GM08714 (cell line): Measurements from ENCODE around the gene AGL.
"Not testable (repeated sequence)": the region's sequence is repeated elsewhere in the genome, so short reads cannot be mapped to it uniquely, and the experiment has no call there.

Experiments
- H3K4me3 ChIP-seq: fragments of 200-500 bp; sonication (Bioruptor generic); 2 replicates; pipeline ENCODE4 v1.5.1; 2014; ENCODE audit warnings: mild to moderate bottlenecking, low read length, inconsistent platforms
- ZNF274 ChIP-seq: IDR thresholded peaks from 2 replicates; pipeline ENCODE4 v1.6.1; 2012; ENCODE audit warnings: mild to moderate bottlenecking, low read depth, low read length

Gene AGL

DNA sequence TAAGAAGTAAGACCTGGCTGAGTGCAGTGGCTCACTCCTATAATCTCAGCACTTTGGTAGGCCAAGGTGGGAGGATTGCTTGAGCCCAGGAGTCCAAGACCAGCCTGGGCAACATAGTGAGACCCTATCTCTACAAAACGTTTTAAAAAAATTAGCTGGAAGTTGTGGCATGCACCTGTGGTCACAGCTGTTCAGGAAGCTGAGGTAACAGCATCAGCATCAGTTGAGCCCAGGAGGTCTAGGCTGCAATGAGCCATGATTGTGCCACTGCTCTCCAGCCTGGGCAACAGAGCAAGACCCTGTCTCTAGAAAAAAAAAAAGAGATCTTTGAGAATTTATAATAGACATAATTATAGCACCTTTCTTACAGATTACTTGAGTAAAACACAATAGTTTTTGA is 36.0 kb downstream of the AGL start:
- TF ChIP-seq ZNF274, result no peak
- no peak overlapping the region for H3K4me3 ChIP-seq

DNA sequence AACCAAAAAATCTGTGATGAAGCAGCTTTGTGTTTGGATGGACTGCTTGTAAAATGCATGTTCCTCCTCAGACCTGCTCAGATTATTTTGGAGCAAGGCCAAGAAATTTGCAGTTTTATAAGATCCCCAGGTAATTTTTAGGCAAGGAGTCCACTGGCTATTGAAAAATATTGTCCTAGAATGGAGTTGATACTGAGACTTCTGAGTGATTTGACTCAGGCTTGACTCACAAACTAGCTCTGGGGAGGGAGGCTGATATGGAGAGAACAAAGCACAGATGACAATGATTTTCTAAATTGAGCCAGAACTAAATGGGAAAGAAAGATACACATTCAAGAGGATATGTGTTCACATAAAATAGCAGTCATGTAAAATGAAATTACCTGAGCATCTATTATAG is 36.7 kb downstream of the AGL start:
- H3K4me3 ChIP-seq, result no peak overlapping the region
- TF ChIP-seq ZNF274, result no peak

DNA sequence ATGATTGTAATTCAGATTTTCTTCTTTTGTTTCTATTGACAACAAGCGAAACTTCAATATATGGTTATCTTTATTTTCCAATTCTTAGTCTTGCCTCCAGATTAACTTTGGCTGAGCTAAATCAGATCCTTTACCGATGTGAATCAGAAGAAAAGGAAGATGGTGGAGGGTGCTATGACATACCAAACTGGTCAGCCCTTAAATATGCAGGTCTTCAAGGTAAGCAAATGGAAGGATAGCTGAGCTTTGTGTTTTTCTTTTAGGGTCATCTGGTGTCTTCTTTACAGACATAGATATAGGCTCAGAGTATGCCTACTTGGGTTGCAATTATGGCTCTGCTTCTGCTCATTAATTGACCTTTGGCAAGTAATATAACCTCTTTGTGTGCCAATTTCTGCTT is 37.7 kb downstream of the AGL start:
- TF ChIP-seq ZNF274, result no peak
- H3K4me3 ChIP-seq, result no peak overlapping the region

DNA sequence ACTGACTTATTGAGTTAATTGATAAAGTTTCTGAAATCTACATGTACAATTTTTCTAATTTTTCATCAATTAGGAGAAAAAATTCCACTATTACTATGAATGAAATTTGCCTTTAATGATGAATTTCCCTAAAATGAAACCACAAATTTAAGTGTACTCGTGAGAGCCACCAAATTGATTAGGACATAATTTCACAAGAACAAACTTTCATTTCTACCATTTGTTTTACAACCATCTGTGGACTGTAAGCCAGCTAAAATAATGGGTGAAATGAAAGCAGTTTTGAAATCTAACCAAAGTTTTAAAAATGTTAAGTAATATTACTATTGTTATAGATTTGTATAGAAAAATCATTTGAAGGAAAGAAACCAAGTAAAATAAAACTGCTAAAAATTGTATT is 41.8 kb downstream of the AGL start:
- no peak for TF ChIP-seq ZNF274
- no peak overlapping the region for H3K4me3 ChIP-seq

DNA sequence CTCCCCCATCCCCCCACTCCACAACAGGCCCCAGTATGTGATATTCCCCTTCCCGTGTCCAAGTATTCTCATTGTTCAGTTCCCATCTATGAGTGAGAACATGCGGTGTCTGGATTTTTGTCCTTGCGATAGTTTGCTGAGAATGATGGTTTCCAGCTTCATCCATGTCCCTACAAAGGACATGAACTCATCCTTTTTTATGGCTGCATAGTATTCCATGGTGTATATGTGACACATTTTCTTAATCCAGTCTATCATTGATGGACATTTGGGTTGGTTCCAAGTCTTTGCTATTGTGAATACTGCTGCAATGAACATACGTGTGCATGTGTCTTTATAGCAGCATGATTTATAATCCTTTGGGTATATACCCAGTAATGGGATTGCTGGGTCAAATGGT is 53.1 kb downstream of the AGL start:
- not testable (repeated sequence) for H3K4me3 ChIP-seq

DNA sequence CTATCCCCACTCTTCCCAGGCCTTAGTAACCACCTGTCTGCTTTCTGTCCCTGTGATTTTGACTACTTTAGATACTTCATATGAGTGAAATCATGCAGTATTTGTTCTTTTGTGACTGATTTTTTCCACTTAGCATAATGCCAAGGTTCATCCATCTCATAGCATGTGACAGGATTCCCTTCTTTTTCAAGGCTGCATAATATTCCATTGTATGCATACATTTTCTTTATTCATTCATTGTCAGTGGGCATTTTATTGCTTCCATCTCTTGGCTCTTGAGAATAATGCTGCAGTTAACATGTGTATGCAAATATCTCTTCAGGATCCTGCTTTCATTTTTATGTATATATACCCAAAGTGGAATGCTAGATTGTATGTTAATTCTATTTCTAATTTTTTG is 56.4 kb downstream of the AGL start:
- no peak overlapping the region for H3K4me3 ChIP-seq
- no peak for TF ChIP-seq ZNF274

DNA sequence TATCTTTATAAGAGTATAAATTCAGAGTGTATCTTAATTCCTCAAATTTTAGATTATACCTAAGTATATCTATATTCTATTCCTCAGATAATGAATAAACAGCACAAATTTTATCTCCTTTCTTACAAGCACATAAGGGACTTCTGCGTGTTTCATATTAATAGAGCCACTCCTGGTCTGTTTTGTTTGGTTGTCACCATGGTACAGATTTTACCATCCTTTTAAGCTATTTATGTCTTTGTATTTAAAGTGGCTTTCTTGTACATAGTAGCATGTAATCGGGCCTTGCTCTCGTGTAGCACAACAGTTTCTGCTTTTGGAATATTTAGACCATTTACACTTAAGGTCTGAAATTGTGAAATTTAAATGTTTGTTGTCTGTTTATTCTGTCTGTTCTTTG is 67.1 kb downstream of the AGL start:
- no peak overlapping the region for H3K4me3 ChIP-seq
- TF ChIP-seq ZNF274, result no peak

DNA sequence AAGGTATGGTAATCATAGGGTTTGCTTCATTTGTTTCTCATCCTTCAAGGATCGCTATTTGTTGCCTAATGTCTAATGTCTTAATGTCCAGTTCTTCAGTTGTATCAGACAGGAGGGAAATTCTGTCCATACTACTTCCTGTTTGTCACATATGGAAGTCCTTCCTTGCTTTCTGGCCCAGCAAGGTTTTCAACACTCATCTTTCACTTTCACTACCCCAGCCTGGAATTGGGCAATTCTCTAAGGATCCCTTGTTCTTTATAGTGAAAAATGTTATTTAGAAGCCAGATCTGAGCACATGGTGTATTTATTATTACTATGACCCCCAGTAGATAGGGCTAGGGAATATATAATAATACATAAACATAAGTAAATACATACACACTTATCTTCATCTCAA is 69.1 kb downstream of the AGL start:
- H3K4me3 ChIP-seq, result no peak overlapping the region
- TF ChIP-seq ZNF274, result no peak

DNA sequence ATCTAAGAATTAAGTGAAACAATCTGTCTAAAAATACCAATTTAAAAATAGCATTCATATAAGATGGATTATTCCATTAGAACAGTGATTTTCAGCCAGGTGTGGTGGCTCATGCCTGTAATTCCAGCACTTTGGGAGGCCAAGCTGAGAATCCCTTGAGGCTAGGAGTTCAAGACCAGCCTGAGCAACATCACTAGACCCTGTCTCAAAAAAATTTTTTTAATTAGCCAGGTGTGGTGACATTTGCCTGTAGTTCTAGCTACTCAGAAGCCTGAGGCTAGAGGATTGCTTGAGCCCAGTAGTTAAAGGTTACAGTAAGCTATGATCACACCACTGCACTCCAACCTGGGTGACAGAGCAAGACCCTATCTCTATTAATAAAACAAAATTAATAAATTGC is 84.6 kb downstream of the AGL start:
- H3K4me3 ChIP-seq, result no peak overlapping the region
- TF ChIP-seq ZNF274, result no peak

DNA sequence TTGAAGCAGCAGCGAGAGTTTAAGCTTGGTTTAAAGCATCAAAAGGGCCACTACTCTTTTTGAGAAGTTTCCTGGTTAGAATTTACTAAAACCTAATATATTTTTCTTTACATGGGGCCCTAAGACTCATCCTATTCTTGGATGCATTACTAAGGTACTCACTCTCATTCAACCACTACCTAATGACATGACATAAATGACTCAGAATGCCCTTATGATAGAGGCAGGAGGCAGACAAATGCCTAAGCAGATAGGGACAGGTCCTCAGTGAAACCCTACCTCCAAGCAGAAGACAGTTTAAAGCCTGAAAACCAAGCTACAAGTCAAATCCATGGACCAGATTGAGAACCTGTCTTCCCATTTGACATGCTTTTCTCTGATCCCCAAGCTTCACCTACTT is 85.4 kb downstream of the AGL start:
- TF ChIP-seq ZNF274, result no peak
- no peak overlapping the region for H3K4me3 ChIP-seq

DNA sequence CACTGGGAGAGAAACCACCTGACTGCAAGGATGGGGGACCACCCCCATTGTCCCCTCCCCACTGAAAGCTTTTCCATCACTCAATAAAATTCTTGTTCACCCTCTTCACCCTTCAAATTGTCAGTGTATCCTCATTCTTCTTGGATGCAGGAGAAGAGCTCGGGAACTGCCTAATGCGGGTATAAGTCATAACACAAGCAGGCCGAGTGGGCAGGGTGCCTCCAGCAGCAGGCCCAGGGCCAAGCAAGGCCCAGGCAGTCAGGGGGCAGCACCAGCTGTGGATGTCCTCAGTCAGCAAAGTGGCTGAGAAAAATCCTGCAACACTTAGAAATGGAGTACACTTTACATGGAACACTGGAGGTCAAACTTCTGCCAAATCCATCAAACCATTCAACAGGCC is 85.9 kb downstream of the AGL start:
- H3K4me3 ChIP-seq, result no peak overlapping the region
- no peak for TF ChIP-seq ZNF274

DNA sequence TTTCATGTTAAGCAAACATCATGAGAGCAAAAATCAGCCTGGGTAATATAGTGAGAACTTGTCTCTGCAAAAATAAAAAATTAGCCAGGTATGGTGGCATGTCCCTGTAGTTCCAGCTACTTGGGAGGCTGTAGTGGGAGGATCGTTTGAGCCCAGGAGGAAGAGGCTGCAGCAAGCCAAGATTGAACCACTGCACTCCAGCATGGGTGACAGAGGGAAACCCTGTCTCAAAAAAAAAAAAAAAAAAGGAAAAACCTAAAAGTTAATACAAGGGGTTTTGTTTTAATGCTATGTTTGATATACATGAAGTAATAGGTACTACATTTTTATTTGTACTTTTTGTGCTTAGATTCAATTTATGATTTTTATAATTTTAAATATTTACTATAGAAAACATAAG is 92.6 kb downstream of the AGL start:
- no peak for TF ChIP-seq ZNF274
- H3K4me3 ChIP-seq, result no peak overlapping the region

DNA sequence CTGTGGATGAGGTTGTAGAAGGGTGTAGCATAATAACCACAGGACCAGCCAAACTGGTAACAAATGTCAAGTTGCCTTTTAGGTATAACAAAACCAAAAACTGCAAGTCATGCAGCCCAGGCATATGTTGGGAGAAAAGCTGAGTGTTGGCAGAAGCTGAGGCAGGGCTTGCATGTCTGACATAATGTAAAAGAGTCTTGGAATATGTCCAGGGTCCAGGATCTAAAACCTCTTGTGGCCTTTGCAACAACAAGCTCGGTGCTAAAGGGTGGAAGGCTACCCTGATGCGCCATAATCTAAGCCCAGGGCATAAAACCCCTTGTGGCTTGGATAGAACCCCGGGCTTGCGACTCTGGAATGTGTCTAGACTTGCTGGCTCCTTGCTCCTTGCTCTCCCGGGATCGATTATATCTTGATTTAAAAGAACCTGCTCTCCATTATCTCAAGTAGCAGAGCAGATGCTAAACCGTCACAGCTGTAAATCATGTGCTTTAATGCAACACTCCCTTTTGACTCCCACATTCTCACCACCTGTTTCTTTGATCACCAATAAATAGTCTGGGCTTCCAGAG is 93.1 kb downstream of the AGL start:
- TF ChIP-seq ZNF274, result no peak
- no peak overlapping the region for H3K4me3 ChIP-seq

DNA sequence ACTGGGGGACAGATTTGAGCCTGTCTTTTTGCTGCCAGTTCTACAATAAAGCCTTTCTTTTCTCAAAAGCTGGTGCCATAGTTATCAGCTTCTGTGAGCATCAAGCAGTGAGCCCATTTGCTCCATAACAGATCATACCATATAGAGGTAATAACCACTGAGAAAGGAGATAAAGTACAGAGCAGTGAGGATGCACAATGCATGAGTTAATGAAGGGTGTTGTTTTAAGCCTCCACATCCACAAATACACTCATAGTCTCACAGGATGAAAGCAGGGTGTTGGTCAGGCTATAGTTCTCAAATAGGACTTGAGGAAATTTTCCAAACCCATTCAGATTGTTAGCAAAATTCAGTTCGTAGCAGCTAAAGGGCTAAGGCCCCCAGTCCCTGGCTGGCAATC is 94.0 kb downstream of the AGL start:
- no peak for TF ChIP-seq ZNF274
- H3K4me3 ChIP-seq, result no peak overlapping the region

DNA sequence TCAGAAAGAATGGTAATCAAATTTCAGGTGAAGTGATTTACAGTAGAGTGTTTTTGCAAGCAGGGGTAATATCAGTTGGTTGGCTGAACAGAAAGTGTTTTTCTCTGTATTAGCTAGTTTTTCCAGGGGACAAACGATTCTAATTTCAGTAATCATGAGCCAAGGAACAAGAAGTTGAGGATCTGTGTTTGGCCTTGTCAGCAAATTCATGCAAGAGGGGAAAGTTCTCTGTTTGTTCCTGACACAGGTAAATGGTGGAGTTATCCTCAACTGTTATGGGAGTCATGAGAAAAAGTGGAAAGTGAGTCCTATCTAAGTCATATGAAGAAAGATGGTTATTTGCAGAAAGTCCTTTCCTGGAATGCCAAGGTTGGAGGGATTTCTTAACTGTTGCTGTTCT is 95.0 kb downstream of the AGL start:
- TF ChIP-seq ZNF274, result no peak
- no peak overlapping the region for H3K4me3 ChIP-seq

DNA sequence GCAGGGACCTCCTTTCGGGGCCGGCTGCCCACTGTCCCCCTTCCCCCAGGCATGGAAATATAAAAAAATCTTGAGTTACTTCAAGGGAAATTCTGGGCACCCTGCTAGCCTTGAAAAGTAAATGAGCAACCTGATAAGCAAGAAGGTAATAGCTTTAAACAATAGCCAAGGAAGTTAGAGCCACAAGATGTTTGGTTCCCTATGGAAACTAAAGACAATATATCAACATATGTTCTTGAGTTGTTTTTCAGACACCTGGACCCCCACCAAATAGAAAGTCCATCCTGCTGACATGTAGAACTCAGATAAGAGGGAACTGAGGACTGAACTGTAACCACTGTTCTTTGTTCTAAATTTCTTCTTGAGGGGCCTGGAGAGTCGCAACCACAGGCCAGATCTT is 100.3 kb downstream of the AGL start:
- TF ChIP-seq ZNF274, result no peak

DNA sequence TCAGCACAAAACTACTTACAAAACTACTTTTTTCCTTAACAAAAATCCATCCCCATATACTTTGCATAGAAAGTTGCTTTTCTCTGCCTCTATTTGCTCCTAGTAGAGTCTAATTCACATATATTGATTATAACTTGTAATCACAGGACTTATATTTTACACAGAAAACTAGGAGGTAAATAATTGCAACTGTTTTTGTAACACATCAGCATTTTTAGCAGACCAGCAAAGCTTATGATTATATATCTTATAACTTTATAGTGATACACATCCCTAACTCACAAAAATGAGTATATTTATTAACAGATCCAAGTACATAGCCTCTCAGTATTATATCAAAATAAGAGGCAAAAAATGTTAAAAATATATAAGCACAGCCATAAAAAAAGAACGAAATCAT is 102.4 kb downstream of the AGL start:
- TF ChIP-seq ZNF274, result no peak
- H3K4me3 ChIP-seq, result no peak overlapping the region

More for the DNA sequence above, 100.3 kb downstream of the AGL start:
- no peak overlapping the region for H3K4me3 ChIP-seq

DNA sequence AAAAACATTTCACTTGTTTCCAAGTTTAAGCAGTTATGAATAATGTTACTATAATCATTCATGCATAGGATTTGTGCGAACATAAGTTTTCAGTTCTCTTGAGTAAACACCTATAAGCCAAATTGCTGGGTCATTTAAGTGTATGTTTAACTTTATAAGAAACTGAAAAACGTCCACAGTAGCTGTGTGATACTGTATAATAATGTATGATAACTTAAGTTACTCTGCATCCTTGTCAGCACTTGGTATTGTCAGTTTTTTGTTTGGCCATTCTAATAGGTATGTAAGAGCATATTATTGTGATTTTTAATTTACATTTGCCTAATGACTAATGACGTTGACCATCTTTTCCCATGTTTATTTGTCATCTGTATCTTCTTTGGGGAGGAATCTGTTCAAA is 105.2 kb downstream of the AGL start:
- H3K4me3 ChIP-seq, result no peak overlapping the region
- no peak for TF ChIP-seq ZNF274
